Measurements from ENCODE around the gene ABT1. TPM values are rescaled to one million over a fixed set of nuclear protein-coding genes. Genes with fewer than 3 reads are reported as not detected.

ABT1 gene
- 10.2 and 10.8 TPM in 2 replicates for total RNA-seq

GRCh38 chr6:26596579-26597388 lies at the start of gene ABT1:
TSS of gene ABT1 (plus strand) at chr6:26596953. CDS start at chr6:26596983, 30 bp downstream.

Other genes with a start within 250 kb of the ABT1 start
- 14.6 and 26.1 TPM in 2 replicates for gene BTN3A2, start 231.8 kb upstream of the ABT1 start, total RNA-seq
- 6.8 and 11.5 TPM in 2 replicates for gene BTN2A2, start 213.8 kb upstream of the ABT1 start, total RNA-seq
- 21.7 and 33.5 TPM in 2 replicates for gene BTN3A1, start 194.7 kb upstream of the ABT1 start, total RNA-seq
- 14.8 and 20.8 TPM in 2 replicates for gene BTN3A3, start 156.4 kb upstream of the ABT1 start, total RNA-seq
- gene BTN2A1, start 139.0 kb upstream of the ABT1 start, total RNA-seq: 9.0 and 10.9 TPM in 2 replicates
- not detected in 2 replicates for gene BTN1A1, start 96.7 kb upstream of the ABT1 start, total RNA-seq
- 72.2 and 82.2 TPM in 2 replicates for gene HMGN4, start 58.6 kb upstream of the ABT1 start, total RNA-seq
- 21.8 and 23.1 TPM in 2 replicates for gene ZNF322, start 62.8 kb downstream of the ABT1 start, total RNA-seq

All from articular chondrocyte of knee joint (primary cell).